Trophoblast cell (in vitro differentiated cells and primary cell): ENCODE measurements around the gene FXYD5.

Source experiments
- DNase-seq, 2 donors: peaks; one replicate each; pipeline ENCODE4 v3.0.0-alpha.2; 2016
- H2AFZ ChIP-seq: 2 replicates; pipeline ENCODE4 v1.6.1; 2013; ENCODE audit warnings: low read length, moderate library complexity, mild to moderate bottlenecking; ENCODE audit not compliant: insufficient read depth, poor library complexity
- H2AK5ac ChIP-seq: 2 replicates; pipeline ENCODE4 v1.6.1; 2013; ENCODE audit warnings: mild to moderate bottlenecking, low read length
- H2BK120ac ChIP-seq: 2 replicates; pipeline ENCODE4 v1.6.1; 2013; ENCODE audit warnings: low read length, mild to moderate bottlenecking, moderate library complexity; ENCODE audit not compliant: insufficient read depth, poor library complexity
- H2BK12ac ChIP-seq: 2 replicates; pipeline ENCODE4 v1.6.1; 2013; ENCODE audit warnings: mild to moderate bottlenecking, low read length, moderate library complexity
- H2BK5ac ChIP-seq: 2 replicates; pipeline ENCODE4 v1.6.1; 2013; ENCODE audit warnings: low read length, low read depth, moderate library complexity, mild to moderate bottlenecking; ENCODE audit not compliant: poor library complexity
- H3K14ac ChIP-seq: 2 replicates; pipeline ENCODE4 v1.6.1; 2013; ENCODE audit warnings: mild to moderate bottlenecking, low read length
- H3K18ac ChIP-seq: 2 replicates; pipeline ENCODE4 v1.6.1; 2013; ENCODE audit warnings: mild to moderate bottlenecking, low read length
- H3K23ac ChIP-seq: 2 replicates; pipeline ENCODE4 v1.6.1; 2013; ENCODE audit warnings: low read length
- H3K27ac ChIP-seq: 2 replicates; pipeline ENCODE4 v1.5.1; 2013; ENCODE audit warnings: low read depth, mild to moderate bottlenecking, inconsistent platforms, low read length, moderate library complexity
- H3K27me3 ChIP-seq: 2 replicates; pipeline ENCODE4 v1.6.1; 2013; ENCODE audit warnings: inconsistent platforms, mild to moderate bottlenecking, low read length, moderate library complexity; ENCODE audit not compliant: insufficient read depth
- H3K36me3 ChIP-seq, 2 experiments: 1 replicate in 1 of 2; 2 replicates in 1 of 2; pipeline ENCODE4 v1.6.1; 2013; ENCODE audit warnings: low read length in 2 of 2, mild to moderate bottlenecking in 2 of 2, moderate library complexity in 1 of 2; ENCODE audit not compliant: insufficient read depth in 2 of 2, control insufficient read depth in 1 of 2
- H3K4ac ChIP-seq: 2 replicates; pipeline ENCODE4 v1.6.1; 2013; ENCODE audit warnings: low read depth, mild to moderate bottlenecking, low read length, moderate library complexity
- H3K4me1 ChIP-seq, 2 experiments: 1 replicate in 1 of 2; 2 replicates in 1 of 2; pipeline ENCODE4 v1.6.1; 2013; ENCODE audit warnings: low read length in 2 of 2, mild to moderate bottlenecking in 2 of 2, moderate library complexity in 1 of 2; ENCODE audit not compliant: insufficient read depth in 2 of 2, control insufficient read depth in 1 of 2
- H3K4me2 ChIP-seq: 2 replicates; pipeline ENCODE4 v1.6.1; 2013; ENCODE audit warnings: inconsistent platforms, mild to moderate bottlenecking, low read length, moderate library complexity
- H3K4me3 ChIP-seq: 2 replicates; pipeline ENCODE4 v1.5.1; 2013; ENCODE audit warnings: mild to moderate bottlenecking, low read depth, low read length, inconsistent platforms
- H3K79me1 ChIP-seq: one replicate; pipeline ENCODE4 v1.6.1; 2013; ENCODE audit warnings: low read length
- H3K79me2 ChIP-seq: 2 replicates; pipeline ENCODE4 v1.6.1; 2013; ENCODE audit warnings: low read length, mild to moderate bottlenecking; ENCODE audit not compliant: control insufficient read depth, insufficient read depth, poor library complexity
- H3K9ac ChIP-seq: 2 replicates; pipeline ENCODE4 v1.6.1; 2013; ENCODE audit warnings: mild to moderate bottlenecking, low read length
- H3K9me3 ChIP-seq: 2 replicates; pipeline ENCODE4 v1.6.1; 2013; ENCODE audit warnings: low read depth, mild to moderate bottlenecking, control low read depth, inconsistent platforms, low read length; ENCODE audit not compliant: insufficient read depth
- H4K12ac ChIP-seq: 2 replicates; pipeline ENCODE4 v1.6.1; 2013; ENCODE audit warnings: low read depth, mild to moderate bottlenecking, low read length, moderate library complexity
- H4K8ac ChIP-seq: 2 replicates; pipeline ENCODE4 v1.6.1; 2013; ENCODE audit warnings: low read depth, mild to moderate bottlenecking, low read length, moderate library complexity
- H4K91ac ChIP-seq: one replicate; pipeline ENCODE4 v1.6.1; 2013; ENCODE audit warnings: low read depth, mild to moderate bottlenecking, low read length, moderate library complexity
- WGBS: extraction: QIAGEN DNeasy Blood & Tissue Kit; methylation state at CpG from one replicate; pipeline ENCODE4 v1.1.7; 2013; ENCODE audit warnings: missing lambda C conversion rate; ENCODE audit not compliant: insufficient read length, insufficient coverage; ENCODE audit errors: extremely low coverage; 5-methylcytosine and 5-hydroxymethylcytosine counted together

The FXYD5 gene

GRCh38 chr19:35212241-35212640, 57.7 kb downstream of the FXYD5 start:
- Histone ChIP-seq H4K91ac (no peak overlapping the region), H3K18ac (no peak overlapping the region), H2BK120ac (no peak overlapping the region), H3K4me1 (no peaks in the 10 kb centered on the region), H4K12ac (no peak overlapping the region), H2AK5ac (no peak overlapping the region), H4K8ac (no peak overlapping the region), H2AFZ (no peak overlapping the region), H2BK5ac (no peak overlapping the region), H3K27ac (no peak overlapping the region), H3K23ac (no peak overlapping the region), H3K9ac (no peak overlapping the region), H3K36me3 (no peaks in the 10 kb centered on the region), H2BK12ac (no peak overlapping the region), H3K4me3 (no peak overlapping the region), H3K14ac (no peak overlapping the region), H3K4me2 (no peak overlapping the region), H3K9me3 (no peaks in the 10 kb centered on the region), H3K79me1 (no peaks in the 10 kb centered on the region), H3K79me2 (no peaks in the 10 kb centered on the region), H3K4ac (no peak overlapping the region), H3K27me3 (no peaks in the 10 kb centered on the region)
- DNase-seq: no peak
- WGBS: no CpG with 5 or more reads among the region's 7 CpGs

GRCh38 chr19:35213663-35214632, 59.4 kb downstream of the FXYD5 start:
- Histone ChIP-seq H2BK120ac (no peak overlapping the region), H3K9me3 (no peaks in the 10 kb centered on the region), H3K23ac (no peak overlapping the region), H3K27me3 (no peaks in the 10 kb centered on the region), H4K8ac (no peak overlapping the region), H3K79me2 (no peaks in the 10 kb centered on the region), H3K36me3 (no peaks in the 10 kb centered on the region), H3K9ac (no peak overlapping the region), H3K79me1 (no peaks in the 10 kb centered on the region), H4K91ac (no peak overlapping the region), H2AFZ (no peak overlapping the region), H3K14ac (no peak overlapping the region), H3K4ac (no peak overlapping the region), H2BK12ac (no peak overlapping the region), H3K18ac (no peak overlapping the region), H4K12ac (no peak overlapping the region), H2AK5ac (no peak overlapping the region), H3K27ac (no peak overlapping the region), H2BK5ac (no peak overlapping the region), H3K4me1 (no peaks in the 10 kb centered on the region), H3K4me2 (no peak overlapping the region), H3K4me3 (no peak overlapping the region)
- WGBS: no CpG with 5 or more reads among the region's 21 CpGs
- DNase-seq: peak; percentile 33 to 59

DNA sequence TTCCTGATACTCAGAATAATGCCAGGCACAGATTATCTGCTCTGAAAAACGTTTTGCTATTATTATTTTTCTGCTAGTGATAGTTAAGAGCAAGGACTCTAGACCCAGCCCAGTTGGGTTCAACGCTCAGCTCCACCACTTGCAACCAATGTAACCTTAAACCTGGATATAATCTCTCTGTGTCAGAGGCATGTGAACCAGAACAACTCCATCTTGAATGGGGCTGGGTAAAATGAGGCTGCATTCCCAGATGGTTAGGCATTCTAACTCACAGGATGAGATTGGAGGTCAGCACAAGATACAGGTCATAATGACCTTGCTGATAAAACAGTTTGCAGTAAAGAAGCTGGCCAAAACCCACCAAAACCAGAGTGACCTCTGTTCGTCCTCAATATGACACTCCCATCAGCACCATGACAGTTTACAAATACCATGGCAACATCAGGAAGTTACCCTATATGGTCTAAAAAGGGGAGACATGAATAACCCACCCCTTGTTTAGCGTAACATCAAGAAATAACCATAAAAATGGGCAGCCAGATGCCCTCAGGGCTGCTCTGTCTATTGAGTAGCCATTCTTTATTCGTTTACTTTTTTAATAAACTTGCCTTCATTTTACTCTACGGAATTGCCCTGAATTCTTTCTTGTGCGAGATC, 60.4 kb downstream of the FXYD5 start:
- no CpG with 5 or more reads among the region's 7 CpGs for WGBS
- Histone ChIP-seq H3K79me1 (no peaks in the 10 kb centered on the region), H3K14ac (no peak overlapping the region), H3K4me2 (no peak overlapping the region), H3K4me1 (no peaks in the 10 kb centered on the region), H3K4me3 (no peak overlapping the region), H4K8ac (no peak overlapping the region), H3K4ac (no peak overlapping the region), H2BK12ac (no peak overlapping the region), H3K27ac (no peak overlapping the region), H2BK5ac (no peak overlapping the region), H3K27me3 (no peaks in the 10 kb centered on the region), H3K79me2 (no peaks in the 10 kb centered on the region), H3K36me3 (no peaks in the 10 kb centered on the region), H2AFZ (no peak overlapping the region), H4K91ac (no peak overlapping the region), H3K9me3 (no peaks in the 10 kb centered on the region), H2BK120ac (no peak overlapping the region), H2AK5ac (no peak overlapping the region), H4K12ac (no peak overlapping the region), H3K23ac (no peak overlapping the region), H3K9ac (no peak overlapping the region), H3K18ac (no peak overlapping the region)
- no peak for DNase-seq

DNA sequence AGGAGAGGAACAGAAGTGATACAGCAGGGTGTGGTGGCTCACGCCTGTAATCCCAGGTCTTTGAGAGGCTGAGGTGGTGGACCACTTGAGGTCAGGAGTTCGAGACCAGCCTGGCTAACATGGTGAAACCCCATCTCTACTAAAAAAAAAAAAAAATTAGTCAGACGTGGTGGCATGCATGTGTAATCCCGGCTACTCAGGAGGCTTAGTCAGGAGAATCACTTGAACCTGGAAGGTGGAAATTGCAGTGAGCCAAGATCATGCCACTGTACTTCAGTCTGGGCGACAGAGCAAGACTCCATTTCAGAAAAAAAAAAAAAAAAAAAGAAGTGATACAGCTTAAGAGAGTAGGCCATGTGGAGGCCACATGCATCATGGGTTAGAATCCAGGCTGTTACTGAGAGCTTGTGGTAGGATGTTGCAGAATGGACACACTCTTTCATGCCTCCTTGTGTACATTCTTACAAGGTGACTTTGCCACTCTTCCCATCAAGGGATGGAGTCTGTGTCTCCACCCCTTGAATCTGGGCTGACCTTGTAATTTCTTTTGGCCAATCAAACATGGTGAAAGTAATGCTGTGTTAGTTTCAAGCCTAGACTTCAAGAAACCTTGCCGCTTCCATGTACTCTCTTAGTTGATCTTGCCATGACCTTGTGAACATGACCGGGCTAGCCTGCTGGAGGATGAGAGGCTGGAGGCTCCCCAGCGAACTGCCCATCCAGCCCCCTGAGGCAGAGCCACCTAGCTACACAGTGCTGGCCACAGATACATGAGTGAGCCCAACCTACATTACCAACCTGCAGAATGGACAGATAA, 61.7 kb downstream of the FXYD5 start:
- DNase-seq: no peak
- Histone ChIP-seq H3K4me3 (no peak overlapping the region), H3K4me2 (no peak overlapping the region), H3K9me3 (no peaks in the 10 kb centered on the region), H3K4me1 (no peaks in the 10 kb centered on the region), H3K79me1 (no peaks in the 10 kb centered on the region), H4K91ac (no peak overlapping the region), H4K12ac (no peak overlapping the region), H3K27me3 (no peaks in the 10 kb centered on the region), H2BK5ac (no peak overlapping the region), H3K9ac (no peak overlapping the region), H3K79me2 (no peaks in the 10 kb centered on the region), H3K14ac (no peak overlapping the region), H3K23ac (no peak overlapping the region), H2BK120ac (no peak overlapping the region), H2AK5ac (no peak overlapping the region), H2BK12ac (no peak overlapping the region), H4K8ac (no peak overlapping the region), H3K36me3 (no peaks in the 10 kb centered on the region), H3K27ac (no peak overlapping the region), H2AFZ (no peak overlapping the region), H3K4ac (no peak overlapping the region), H3K18ac (no peak overlapping the region)
- WGBS: no CpG with 5 or more reads among the region's 8 CpGs
